ENCODE measurements around the gene TBL3. TPM values are rescaled to one million over a fixed set of nuclear protein-coding genes. Genes with fewer than 3 reads are reported as not detected.

Gene TBL3
- total RNA-seq, 2 experiments from 2014 or later, result 49.9 to 67.2 TPM

DNA sequence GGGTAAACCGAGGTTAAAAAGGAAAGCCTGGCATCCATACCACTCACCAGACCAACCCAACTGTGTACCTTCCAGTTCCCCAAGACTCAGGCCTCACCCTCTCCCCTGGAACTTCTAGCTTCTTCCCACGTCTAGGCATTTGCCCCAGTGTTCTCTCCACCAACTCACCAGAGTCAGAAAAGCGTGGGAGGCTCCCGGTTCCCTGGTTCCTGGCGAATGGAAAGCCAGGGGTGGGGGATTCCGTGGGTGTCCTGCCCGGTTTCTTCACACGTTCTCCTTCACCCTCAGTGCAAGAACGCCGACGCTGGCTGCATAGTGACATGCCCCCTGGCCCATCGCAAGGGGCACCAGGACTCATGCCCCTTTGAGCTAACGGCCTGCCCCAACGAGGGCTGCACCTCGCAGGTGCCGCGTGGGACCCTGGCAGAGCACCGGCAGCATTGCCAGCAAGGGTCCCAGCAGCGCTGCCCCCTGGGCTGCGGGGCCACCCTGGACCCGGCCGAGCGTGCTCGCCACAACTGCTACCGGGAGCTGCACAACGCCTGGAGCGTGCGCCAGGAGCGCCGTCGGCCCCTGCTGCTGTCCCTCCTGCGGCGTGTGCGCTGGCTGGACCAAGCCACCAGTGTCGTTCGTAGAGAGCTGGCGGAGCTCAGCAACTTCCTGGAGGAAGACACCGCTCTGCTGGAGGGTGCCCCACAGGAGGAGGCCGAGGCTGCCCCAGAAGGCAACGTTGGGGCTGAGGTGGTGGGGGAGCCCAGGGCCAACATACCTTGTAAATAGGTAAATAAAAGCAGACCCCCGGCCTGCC lies 3.5 kb upstream of the TBL3 start:
- no peak overlapping the region for H3K4me2 ChIP-seq (ENCODE audit: low read length)
- H3K9me3 ChIP-seq (ENCODE audit: low read length), result no peaks in the 10 kb centered on the region
- peaks cover 7% of the 10 kb centered on the region for H4K20me1 ChIP-seq (ENCODE audit: insufficient read depth, low read length)
- peaks cover 18% of the 10 kb centered on the region for H3K4me1 ChIP-seq (ENCODE audit: insufficient read depth, low read length, poor library complexity, severe bottlenecking)
- POLR2A ChIA-PET, result no interaction called here
- no peak for TF ChIP-seq EZH2phosphoT487 (IDR thresholded peaks at IDR 0.05; ENCODE audit: borderline replicate concordance, low read depth, low read length)
- TF ChIP-seq, protein P1, sequence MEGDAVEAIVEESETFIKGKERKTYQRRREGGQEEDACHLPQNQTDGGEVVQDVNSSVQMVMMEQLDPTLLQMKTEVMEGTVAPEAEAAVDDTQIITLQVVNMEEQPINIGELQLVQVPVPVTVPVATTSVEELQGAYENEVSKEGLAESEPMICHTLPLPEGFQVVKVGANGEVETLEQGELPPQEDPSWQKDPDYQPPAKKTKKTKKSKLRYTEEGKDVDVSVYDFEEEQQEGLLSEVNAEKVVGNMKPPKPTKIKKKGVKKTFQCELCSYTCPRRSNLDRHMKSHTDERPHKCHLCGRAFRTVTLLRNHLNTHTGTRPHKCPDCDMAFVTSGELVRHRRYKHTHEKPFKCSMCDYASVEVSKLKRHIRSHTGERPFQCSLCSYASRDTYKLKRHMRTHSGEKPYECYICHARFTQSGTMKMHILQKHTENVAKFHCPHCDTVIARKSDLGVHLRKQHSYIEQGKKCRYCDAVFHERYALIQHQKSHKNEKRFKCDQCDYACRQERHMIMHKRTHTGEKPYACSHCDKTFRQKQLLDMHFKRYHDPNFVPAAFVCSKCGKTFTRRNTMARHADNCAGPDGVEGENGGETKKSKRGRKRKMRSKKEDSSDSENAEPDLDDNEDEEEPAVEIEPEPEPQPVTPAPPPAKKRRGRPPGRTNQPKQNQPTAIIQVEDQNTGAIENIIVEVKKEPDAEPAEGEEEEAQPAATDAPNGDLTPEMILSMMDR (conservative IDR thresholded peaks at IDR 0.05; ENCODE audit: low read length), result no peak
- no peak for DNase-seq (ENCODE audit: low spot score)
- CTCF ChIA-PET (ENCODE audit: unreplicated experiment), result no interaction called here
- no peaks in the 10 kb centered on the region for H3K9me2 ChIP-seq (ENCODE audit: insufficient read depth, low read length)
- intact Hi-C loops (cut with micrococcal nuclease; ENCODE audit: unreplicated experiment), result no loop called here
- peaks cover 53% of the 10 kb centered on the region for H3K79me2 ChIP-seq (ENCODE audit: insufficient read depth, low read depth, low read length)
- H3K36me3 ChIP-seq (ENCODE audit: insufficient read depth, low read length), result peaks cover 34% of the 10 kb centered on the region
- no peak overlapping the region for H3K4me3 ChIP-seq (ENCODE audit: low read depth, low read length, poor library complexity, severe bottlenecking)
- no peak overlapping the region for H2AFZ ChIP-seq (ENCODE audit: low read length)
- no peak overlapping the region for H3K27ac ChIP-seq (ENCODE audit: low read depth, low read length, poor library complexity, severe bottlenecking)
- no TSS peak for BruUV-seq (replicated peaks)

DNA sequence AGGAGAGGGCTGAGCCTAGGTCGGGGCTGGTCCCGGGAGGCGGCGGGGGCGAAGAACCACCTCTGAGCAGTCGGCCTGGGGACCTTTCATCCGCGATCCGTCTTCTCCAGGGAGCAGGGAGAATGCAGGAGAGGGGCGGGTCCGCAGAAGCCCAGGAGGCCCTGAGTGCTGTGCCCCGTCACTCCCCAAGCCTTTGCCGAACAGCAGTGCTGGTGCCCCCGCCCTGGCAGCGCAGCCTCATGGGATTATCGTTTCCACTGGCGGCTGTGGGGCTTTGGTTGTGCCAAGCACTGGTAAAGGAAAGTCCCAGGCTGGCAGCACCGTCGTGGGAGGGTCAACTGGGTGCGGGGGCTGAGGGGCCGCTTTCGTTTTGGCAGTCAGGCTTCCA lies 631 bp downstream of the TBL3 start:
- Histone ChIP-seq H3K9me2 (ENCODE audit: insufficient read depth, low read length) (no peaks in the 10 kb centered on the region), H3K9me3 (ENCODE audit: low read length) (no peaks in the 10 kb centered on the region), H3K4me3 (ENCODE audit: low read depth, low read length, poor library complexity, severe bottlenecking) (peak overlapping the region; percentile 86), H2AFZ (ENCODE audit: low read length) (no peak overlapping the region), H3K79me2 (ENCODE audit: insufficient read depth, low read depth, low read length) (peaks cover 28% of the 10 kb centered on the region), H3K4me1 (ENCODE audit: insufficient read depth, low read length, poor library complexity, severe bottlenecking) (peaks cover 12% of the 10 kb centered on the region), H4K20me1 (ENCODE audit: insufficient read depth, low read length) (no peaks in the 10 kb centered on the region), H3K27ac (ENCODE audit: low read depth, low read length, poor library complexity, severe bottlenecking) (no peak overlapping the region), H3K36me3 (ENCODE audit: insufficient read depth, low read length) (peaks cover 35% of the 10 kb centered on the region), H3K4me2 (ENCODE audit: low read length) (peak overlapping the region; percentile 76)
- intact Hi-C loops (cut with micrococcal nuclease; ENCODE audit: unreplicated experiment), result loop anchor here (1.0 kb wide), 1 partner anchor 12 kb away; the partner anchor contains the start of gene GFER
- no peak for DNase-seq (ENCODE audit: low spot score)
- CTCF ChIA-PET (ENCODE audit: unreplicated experiment), result no interaction called here
- TF ChIP-seq, protein P1 (conservative IDR thresholded peaks at IDR 0.05; ENCODE audit: low read length), result no peak
- TF ChIP-seq EZH2phosphoT487 (IDR thresholded peaks at IDR 0.05; ENCODE audit: borderline replicate concordance, low read depth, low read length), result no peak
- POLR2A ChIA-PET, result interaction anchor here (0.9 to 1.2 kb wide), 2 partner anchors 12 to 36 kb away, joined by 3 read pairs; no protein-coding TSS in a partner anchor
- no TSS peak for BruUV-seq (replicated peaks)
